ENCODE measurements around the gene ERC2.

Gene ERC2

GRCh38 chr3:55617385-55617784, 850.9 kb downstream of the ERC2 start:
- no peak for DNase-seq (ENCODE audit: low spot score)

GRCh38 chr3:55616803-55617202, 851.5 kb downstream of the ERC2 start:
- DNase-seq (ENCODE audit: low spot score), result no peak

- no peak for DNase-seq (ENCODE audit: low spot score)
Observed at GRCh38 chr3:55615694-55616295, 852.5 kb downstream of the ERC2 start.

- DNase-seq (ENCODE audit: low spot score), result no peak
Observed at GRCh38 chr3:55615039-55615693, 853.1 kb downstream of the ERC2 start.

GRCh38 chr3:55611121-55611520, 857.1 kb downstream of the ERC2 start:
- no peak for DNase-seq (ENCODE audit: low spot score)

GRCh38 chr3:55609230-55609827, 858.9 kb downstream of the ERC2 start:
- DNase-seq (ENCODE audit: low spot score), result peak; percentile 4

- DNase-seq (ENCODE audit: low spot score), result no peak
Observed at GRCh38 chr3:55608301-55608937, 859.8 kb downstream of the ERC2 start.

- DNase-seq (ENCODE audit: low spot score), result peak; percentile 19
Observed at GRCh38 chr3:55607844-55608243, 860.4 kb downstream of the ERC2 start.

- no peak for DNase-seq (ENCODE audit: low spot score)
Observed at GRCh38 chr3:55607175-55607574, 861.1 kb downstream of the ERC2 start.

- no peak for DNase-seq (ENCODE audit: low spot score)
Observed at GRCh38 chr3:55605443-55606236, 862.6 kb downstream of the ERC2 start.

- DNase-seq (ENCODE audit: low spot score), result peak; percentile 1
Observed at GRCh38 chr3:55604846-55605245, 863.4 kb downstream of the ERC2 start.

GRCh38 chr3:55604402-55604801, 863.9 kb downstream of the ERC2 start:
- no peak for DNase-seq (ENCODE audit: low spot score)

- no peak for DNase-seq (ENCODE audit: low spot score)
Observed at GRCh38 chr3:55601366-55602080, 866.7 kb downstream of the ERC2 start.

GRCh38 chr3:55598224-55598623, 870.0 kb downstream of the ERC2 start:
- DNase-seq (ENCODE audit: low spot score), result no peak

GRCh38 chr3:55597641-55598040, 870.6 kb downstream of the ERC2 start:
- DNase-seq (ENCODE audit: low spot score), result no peak

- DNase-seq (ENCODE audit: low spot score), result no peak
Observed at GRCh38 chr3:55596212-55596611, 872.1 kb downstream of the ERC2 start.

GRCh38 chr3:55595420-55595819, 872.8 kb downstream of the ERC2 start:
- DNase-seq (ENCODE audit: low spot score), result no peak

GRCh38 chr3:55592572-55592971, 875.7 kb downstream of the ERC2 start:
- DNase-seq (ENCODE audit: low spot score), result no peak

- no peak for DNase-seq (ENCODE audit: low spot score)
Observed at GRCh38 chr3:55591888-55592287, 876.4 kb downstream of the ERC2 start.

- no peak for DNase-seq (ENCODE audit: low spot score)
Observed at GRCh38 chr3:55588146-55588765, 880.0 kb downstream of the ERC2 start.

GRCh38 chr3:55585856-55586255, 882.4 kb downstream of the ERC2 start:
- no peak for DNase-seq (ENCODE audit: low spot score)
